ENCODE data around the gene TRHDE.
A peak's percentile ranks its signal among the peaks of the same experiment; 100 is the strongest.
"Not testable (repeated sequence)": the region's sequence is repeated elsewhere in the genome, so short reads cannot be mapped to it uniquely, and the experiment has no call there.

TRHDE gene

DNA sequence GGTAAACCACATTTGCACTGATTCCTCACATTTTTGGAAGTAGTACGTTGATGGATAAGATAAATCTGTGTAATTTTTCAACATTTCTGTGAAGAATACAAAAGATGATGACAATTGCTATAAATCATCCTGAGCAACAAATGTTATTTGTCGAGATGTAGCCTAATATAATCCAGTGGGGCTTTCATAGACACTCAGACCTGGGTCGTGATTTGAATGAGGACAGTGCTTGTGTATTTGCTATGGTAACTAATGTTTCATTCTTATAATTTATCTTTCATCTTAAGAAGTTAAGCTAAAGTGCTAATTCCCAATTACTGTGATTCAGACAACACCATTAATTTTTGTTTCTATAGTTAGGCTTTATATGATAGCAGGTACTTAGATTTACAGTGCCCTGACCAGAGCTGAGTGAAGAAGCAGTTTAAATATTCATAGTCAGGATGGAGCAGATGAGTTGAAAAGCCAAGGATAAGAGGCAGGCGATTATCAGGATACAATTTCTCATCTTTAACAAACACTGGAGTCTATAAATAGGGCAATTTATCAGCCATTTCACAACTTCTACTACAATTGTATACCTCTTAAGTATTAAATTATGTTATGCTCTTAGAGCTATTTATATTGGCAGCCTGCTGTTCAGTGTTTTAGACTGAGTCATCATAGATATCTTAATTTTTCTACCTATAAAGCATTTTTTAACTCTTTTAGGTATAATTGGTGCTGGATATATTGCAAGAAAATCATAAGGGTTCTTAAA, 359.9 kb downstream of the TRHDE start:
- DNase-seq (ENCODE audit: low read depth) = peak; percentile 1

DNA sequence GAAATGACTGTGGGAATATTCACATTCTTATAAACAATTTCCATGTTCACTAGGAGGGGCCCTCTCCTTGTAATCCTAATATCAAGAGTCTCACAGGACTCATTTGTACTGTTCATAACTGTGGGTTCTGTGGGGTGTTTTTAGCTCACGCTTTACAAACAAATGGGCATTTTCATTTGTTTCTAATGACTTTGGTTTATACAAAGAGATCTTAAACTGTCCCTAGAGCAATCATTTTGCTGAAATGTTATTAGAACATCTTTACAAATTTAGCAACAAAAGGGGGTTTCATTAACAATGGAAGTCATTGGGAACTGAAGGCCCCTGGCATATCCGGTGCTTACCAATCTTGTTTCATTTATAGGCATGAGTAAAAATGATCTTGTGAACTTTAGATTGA, 370.5 kb downstream of the TRHDE start:
- DNase-seq (ENCODE audit: low read depth) = no peak

DNA sequence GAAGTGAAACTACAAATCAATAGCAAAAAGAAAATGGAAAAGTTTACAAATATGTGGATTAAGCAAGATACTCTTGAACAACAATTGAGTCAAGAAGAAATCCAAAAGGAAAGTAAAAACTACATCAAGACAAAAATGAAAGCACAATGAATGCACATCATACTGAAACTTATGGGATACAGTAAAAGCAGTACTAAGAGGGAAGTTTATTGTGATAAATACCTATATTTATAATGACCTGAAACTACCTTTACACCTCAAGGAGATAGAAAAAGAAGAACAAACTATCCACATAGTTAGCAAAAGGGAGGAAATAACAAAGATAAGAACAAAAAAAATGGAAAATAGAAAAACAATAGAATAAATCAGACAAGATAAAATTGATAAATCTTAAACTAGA, 375.0 kb downstream of the TRHDE start:
- DNase-seq (ENCODE audit: low read depth) = no peak

DNA sequence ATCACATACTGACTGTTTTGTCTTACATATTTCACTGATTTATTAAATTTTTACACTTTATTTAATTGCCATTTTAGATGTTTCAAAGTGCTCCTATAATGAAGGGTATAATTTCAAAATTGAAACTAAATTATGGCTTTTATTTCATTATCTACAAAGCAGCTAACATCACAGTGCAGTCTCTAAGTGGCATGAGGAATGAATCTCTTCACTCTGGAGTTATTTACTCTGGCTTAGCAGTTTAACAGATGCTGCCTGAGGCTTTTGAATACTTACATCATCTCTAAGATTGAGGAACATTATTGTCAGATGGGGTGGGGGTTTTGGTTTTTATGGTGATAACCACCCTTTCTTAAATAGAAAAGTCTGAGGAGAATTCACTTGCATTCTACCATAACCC, 386.4 kb downstream of the TRHDE start:
- no peak for DNase-seq (ENCODE audit: low read depth)

DNA sequence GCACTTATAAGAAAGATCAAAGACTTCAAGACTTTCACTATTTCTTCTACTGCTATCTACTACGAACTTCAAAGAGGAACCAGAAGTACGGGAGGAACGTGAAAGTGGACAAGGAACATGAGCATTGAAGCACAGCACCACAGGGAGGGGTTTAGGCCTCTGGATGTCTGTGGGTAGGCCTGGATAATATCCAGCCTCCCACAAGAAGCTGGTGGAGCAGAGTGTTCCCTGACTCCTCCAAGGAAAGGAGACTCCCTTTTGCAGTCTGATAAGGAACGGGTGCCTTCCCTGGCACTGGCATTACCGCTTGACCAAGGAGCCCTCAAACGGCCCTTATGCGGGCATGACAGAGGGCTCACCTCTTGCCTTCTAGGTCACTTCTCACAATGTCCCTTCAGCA, 388.0 kb downstream of the TRHDE start:
- not testable (repeated sequence) for DNase-seq (ENCODE audit: low read depth)

DNA sequence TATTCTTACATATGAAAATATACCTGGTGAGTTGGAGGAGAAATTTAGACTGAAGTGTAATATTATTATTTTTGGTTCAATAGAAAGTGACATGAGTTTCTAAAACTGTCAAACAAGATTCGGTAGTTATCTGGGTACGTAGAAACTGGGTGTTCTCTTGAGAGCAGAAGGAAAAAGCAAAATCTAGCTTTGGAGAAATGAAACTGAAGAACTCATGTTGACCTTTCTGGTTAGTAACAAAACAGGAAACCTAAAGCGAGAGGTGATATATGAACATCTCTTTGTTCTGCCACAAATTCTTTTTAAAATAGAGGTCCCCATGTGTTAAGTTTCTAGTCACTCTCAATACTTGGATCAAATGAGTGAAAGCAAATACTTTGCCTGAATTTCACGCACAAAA, 401.7 kb downstream of the TRHDE start:
- DNase-seq (ENCODE audit: low read depth) = no peak

DNA sequence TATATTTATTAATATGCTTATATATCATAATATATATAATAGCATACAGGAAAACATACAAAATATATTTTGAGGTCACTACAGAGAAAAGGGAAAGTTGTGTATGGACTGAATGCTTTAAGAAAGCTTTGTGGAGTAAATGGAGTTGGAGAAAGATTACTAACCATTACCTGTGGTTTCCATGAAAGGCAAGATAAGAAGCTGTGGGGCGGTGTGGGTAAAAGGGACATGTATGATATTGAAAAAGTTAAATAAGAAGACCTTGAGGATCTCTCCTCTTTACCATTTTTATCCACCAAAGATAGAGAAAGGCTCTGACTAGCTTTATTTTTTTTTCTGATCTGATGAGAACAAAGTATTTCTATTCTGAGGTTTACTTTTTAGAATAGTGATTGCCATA, 404.4 kb downstream of the TRHDE start:
- no peak for DNase-seq (ENCODE audit: low read depth)

DNA sequence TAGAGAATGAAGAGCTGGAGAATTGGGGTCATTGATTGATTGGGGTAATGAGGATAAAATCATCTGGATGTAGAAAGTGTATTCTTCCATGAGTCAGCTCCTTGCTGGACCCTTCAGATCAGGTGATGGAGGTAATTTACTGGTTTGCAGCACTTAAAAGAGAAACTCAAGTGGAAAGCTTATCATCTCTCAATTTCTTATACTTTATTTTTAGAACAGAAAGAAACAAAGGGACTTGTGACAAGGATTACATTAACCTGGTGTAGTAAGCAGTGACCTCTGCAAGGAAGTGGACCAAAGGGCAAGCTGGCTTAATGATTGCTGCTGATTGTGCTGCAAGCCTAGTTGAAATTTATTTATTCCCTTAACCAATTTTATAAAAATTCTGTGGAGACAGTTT, 405.0 kb downstream of the TRHDE start:
- no peak for DNase-seq (ENCODE audit: low read depth)

DNA sequence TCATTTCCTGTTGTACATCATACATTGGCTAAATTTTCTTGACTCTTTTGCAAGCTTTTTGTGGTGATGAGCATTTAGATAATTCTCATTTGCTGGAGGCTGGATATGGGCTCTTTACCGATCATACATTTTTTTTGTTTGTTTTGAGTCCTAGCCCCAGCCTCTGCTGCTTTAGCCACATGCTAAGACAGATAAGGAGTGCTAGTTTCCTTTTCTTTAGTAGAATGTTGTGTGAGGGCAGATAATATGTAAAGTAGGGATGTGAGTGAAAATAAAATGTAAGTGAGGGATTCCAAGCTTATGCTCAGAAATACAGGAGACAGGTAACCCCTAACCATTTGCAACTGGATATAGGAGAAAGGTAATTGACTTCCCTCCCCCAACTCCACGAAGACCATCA, 405.7 kb downstream of the TRHDE start:
- no peak for DNase-seq (ENCODE audit: low read depth)

DNA sequence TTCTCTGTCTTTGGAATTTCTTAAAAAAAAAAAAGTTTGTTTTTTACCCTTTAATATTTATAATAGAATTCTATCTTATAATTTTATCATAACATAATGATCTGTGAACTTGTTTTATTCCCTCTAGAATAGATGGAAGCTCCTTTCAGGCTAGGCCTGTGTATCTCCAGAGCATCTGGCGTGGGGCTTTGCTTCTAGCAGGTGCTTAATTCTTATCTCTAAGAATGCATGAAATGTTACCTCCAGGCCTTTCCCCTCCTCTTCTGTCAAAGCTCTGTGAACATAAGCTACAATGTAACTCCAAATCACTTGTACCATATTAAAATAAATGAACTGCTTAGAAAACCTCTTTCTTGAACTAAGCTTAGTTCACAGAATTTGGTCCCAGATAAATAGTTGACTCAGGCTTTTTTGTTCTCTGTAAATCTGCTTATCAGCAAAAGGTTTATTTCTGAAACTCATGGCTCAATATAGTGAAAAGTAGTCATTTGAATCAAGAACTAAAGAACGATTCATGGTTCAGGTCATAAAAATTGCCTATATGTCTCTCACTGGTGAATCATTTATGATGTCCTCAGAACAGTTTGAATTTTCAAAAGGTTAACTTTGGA, 407.1 kb downstream of the TRHDE start:
- DNase-seq (ENCODE audit: low read depth) = no peak

DNA sequence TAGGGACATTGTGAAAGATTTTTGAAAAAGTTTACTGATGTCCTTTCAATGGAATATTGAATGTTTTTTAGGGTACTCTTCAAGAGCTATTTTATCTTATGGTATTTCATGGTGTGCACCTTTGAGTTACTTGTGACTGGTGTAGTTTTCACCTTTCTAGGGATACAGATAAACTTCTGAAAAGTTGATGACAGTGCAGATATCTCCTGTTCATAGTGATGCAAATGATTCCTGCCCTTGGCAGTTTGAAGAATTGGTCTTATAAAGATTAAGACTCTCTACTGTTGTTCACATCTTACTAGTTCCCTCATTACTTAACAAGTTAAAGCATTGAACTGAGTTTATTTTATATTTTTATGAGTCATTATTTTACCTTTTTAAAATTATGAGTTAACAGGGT, 408.9 kb downstream of the TRHDE start:
- DNase-seq (ENCODE audit: low read depth) = no peak

DNA sequence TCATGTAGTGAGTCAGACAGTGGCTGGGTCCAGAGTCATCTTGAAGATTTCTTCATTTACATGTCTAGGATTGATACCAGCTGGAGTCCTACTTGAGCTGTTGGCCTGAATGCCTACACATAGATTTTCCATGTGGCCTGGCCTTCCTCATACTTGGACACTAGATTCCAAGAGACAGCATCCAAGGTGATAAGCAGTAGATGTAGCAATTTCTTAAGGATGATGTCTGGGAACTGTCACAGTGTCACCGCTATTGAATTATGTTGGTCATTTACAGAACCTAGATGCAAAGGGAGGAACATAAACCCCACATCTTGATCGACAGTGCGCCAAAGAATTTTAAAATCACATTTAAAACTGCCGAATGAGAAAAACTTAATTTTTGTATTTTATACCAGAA, 412.3 kb downstream of the TRHDE start:
- no peak for DNase-seq (ENCODE audit: low read depth)

DNA sequence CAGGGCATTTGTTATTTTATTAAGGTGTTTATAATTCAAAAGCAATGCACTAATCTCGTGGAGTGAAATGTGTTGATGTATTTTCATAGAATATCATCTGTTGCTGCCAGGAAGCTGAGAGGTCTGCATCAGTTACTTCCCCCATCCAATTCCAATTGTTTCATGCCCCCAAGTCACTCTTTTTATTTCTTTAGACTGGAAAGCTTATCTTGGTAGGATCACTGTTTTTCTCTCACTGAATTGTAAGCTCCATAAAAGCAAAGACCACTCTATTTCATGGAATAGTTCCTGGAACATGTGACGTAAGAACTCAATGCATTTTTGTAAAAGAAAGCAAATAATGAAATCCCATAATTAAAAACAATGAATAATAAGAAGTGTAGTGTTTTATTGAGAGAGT, 420.2 kb downstream of the TRHDE start:
- no peak for DNase-seq (ENCODE audit: low read depth)

DNA sequence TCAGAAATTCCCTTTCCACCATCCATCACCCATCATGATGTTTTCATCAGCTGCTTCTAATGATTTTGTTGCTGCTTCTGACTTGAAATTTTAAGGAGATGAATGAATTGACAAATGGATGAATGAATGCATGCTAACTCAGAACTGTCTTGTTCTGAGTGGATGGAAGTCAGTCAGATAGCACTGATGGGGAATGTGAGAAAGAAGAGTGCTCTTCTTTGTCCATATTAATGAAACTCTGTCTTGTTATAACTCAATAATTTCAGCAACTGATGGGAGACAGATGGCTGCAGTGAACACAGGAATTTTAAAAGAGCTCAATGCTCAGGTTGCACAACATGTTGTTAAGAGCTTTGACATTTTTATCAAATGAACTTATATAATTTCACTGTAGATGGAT, 422.0 kb downstream of the TRHDE start:
- no peak for DNase-seq (ENCODE audit: low read depth)

DNA sequence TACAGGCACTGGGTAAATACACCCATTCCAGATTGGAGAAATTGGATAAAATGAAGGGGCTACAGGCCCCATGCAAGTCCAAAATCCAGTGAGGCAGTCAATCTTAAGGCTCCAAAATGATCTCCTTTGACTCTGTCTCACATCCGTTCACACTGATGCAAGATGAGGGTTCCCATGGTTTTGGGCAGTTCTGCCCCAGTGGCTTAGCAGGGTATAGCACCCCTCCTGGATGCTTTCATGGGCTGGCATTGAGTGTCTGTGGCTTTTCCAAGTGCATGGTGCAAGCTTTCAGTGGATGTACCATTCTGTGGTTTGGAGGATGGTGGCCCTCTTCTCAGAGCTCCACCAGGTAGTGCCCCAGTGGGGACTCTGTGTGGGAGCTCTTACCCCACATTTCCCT, 427.2 kb downstream of the TRHDE start:
- DNase-seq (ENCODE audit: low read depth) = no peak

DNA sequence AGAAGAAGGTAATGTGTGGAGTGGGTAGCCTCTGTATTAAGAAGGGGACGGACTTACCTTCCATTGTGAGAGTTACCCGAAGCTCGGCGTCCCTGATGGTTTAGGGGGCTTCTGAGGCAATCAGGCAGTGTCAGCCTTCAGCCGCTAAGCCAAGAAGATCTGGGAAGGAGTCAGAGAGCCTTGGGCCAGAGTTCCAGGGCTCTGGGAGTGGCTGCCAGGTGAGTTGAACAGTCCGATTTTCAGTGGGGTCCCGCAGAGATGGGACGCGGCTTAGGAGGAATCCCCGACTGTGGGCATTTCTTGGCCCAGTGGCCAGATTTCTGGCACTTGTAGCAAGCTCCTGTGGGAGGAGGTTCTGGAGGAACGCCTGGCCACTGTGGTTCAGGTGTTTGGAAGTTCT, 439.9 kb downstream of the TRHDE start:
- DNase-seq (ENCODE audit: low read depth) = not testable (repeated sequence)

DNA sequence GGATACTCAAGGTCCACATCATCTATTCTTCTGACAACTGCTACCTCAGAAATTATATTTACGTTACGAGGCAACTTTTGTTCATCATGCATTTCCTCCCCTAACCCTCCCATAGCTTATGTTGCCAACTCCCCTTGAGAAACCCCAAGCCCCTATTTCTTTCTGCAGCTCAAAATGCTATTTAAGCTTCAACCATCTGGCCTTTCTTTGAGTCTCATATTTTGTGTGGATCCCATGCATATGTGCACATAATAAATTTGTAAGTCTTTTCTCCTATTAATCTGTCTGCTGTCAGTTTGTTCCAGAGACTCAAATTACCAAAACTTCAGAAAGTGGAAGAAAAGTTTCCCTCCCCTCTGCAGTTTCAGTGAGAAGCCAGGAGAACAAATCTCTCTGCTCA, 444.1 kb downstream of the TRHDE start:
- no peak for DNase-seq (ENCODE audit: low read depth)

DNA sequence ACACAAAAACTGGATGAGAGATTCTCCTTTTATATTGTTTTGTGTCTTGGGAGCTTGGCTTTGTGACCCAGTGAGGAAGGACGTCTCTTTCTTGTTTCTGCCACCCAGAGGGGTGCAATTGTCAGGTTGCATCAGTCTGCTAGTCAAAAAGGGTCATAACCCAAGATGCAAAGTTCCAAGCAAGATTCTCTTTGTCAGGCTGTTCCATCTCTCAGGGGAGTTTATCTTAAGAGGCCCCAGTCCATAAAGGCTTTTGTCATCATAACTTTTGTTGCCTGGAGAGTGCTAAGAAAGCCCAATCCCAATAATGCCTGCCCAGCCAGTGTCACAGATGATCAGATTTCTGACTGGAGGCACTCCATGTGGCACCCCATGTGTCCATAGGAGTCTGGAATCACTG, 444.9 kb downstream of the TRHDE start:
- no peak for DNase-seq (ENCODE audit: low read depth)

All from GM04503 (cell line).